ENCODE results near the gene TMA7B. TPM values are rescaled to one million over a fixed set of nuclear protein-coding genes. Genes with fewer than 3 reads are reported as not detected.

TMA7B gene
- total RNA-seq, 1 donor from 2014 or later: 0.52 TPM

- Histone ChIP-seq H3K36me3 (ENCODE audit: control insufficient read depth in 3 of 3, insufficient read depth in 3 of 3, low read length in 3 of 3) (no peaks in the 10 kb centered on the region), H3K4me3 (ENCODE audit: low read length in 3 of 3) (no peak overlapping the region), H3K27ac (ENCODE audit: low read depth, low read length) (no peak overlapping the region), H3K27me3 (ENCODE audit: control insufficient read depth in 3 of 3, insufficient read depth in 3 of 3, low read length in 3 of 3) (peaks cover 2 to 18% (median 12%) of the 10 kb centered on the region in 3 donors), H3K9me3 (ENCODE audit: control insufficient read depth in 3 of 3, low read length in 3 of 3) (no peaks in the 10 kb centered on the region), H3K4me1 (ENCODE audit: control insufficient read depth in 3 of 3, insufficient read depth in 3 of 3, low read length in 3 of 3) (no peaks in the 10 kb centered on the region), H3K9ac (ENCODE audit: low read depth in 1 of 3, low read length in 3 of 3) (no peak overlapping the region)
Measured at GRCh38 chr22:39941601-39942000, 18.6 kb upstream of the TMA7B start.

- no peaks in the 10 kb centered on the region for H3K4me1 ChIP-seq (ENCODE audit: control insufficient read depth in 3 of 3, insufficient read depth in 3 of 3, low read length in 3 of 3)
- peaks cover 0 to 18% (median 6%) of the 10 kb centered on the region in 3 donors for H3K27me3 ChIP-seq (ENCODE audit: control insufficient read depth in 3 of 3, insufficient read depth in 3 of 3, low read length in 3 of 3)
- H3K9ac ChIP-seq (ENCODE audit: low read depth in 1 of 3, low read length in 3 of 3): no peak overlapping the region
Measured at GRCh38 chr22:39942439-39943230, 17.6 kb upstream of the TMA7B start.

GRCh38 chr22:39943337-39943736, 16.9 kb upstream of the TMA7B start:
- no peaks in the 10 kb centered on the region for H3K4me1 ChIP-seq (ENCODE audit: control insufficient read depth in 3 of 3, insufficient read depth in 3 of 3, low read length in 3 of 3)

More at GRCh38 chr22:39942439-39943230, 17.6 kb upstream of the TMA7B start:
- Histone ChIP-seq H3K27ac (ENCODE audit: low read depth, low read length) (no peak overlapping the region), H3K9me3 (ENCODE audit: control insufficient read depth in 3 of 3, low read length in 3 of 3) (no peaks in the 10 kb centered on the region), H3K36me3 (ENCODE audit: control insufficient read depth in 3 of 3, insufficient read depth in 3 of 3, low read length in 3 of 3) (no peaks in the 10 kb centered on the region), H3K4me3 (ENCODE audit: low read length in 3 of 3) (no peak overlapping the region)

GRCh38 chr22:39943953-39944872, 16.0 kb upstream of the TMA7B start:
- no peak overlapping the region for H3K9ac ChIP-seq (ENCODE audit: low read depth in 1 of 3, low read length in 3 of 3)
- H3K36me3 ChIP-seq (ENCODE audit: control insufficient read depth in 3 of 3, insufficient read depth in 3 of 3, low read length in 3 of 3): no peaks in the 10 kb centered on the region
- no peaks in the 10 kb centered on the region for H3K4me1 ChIP-seq (ENCODE audit: control insufficient read depth in 3 of 3, insufficient read depth in 3 of 3, low read length in 3 of 3)

More at GRCh38 chr22:39943337-39943736, 16.9 kb upstream of the TMA7B start:
- Histone ChIP-seq H3K27me3 (ENCODE audit: control insufficient read depth in 3 of 3, insufficient read depth in 3 of 3, low read length in 3 of 3) (peaks cover 0 to 14% (median 6%) of the 10 kb centered on the region in 3 donors), H3K27ac (ENCODE audit: low read depth, low read length) (no peak overlapping the region), H3K36me3 (ENCODE audit: control insufficient read depth in 3 of 3, insufficient read depth in 3 of 3, low read length in 3 of 3) (no peaks in the 10 kb centered on the region), H3K4me3 (ENCODE audit: low read length in 3 of 3) (no peak overlapping the region), H3K9me3 (ENCODE audit: control insufficient read depth in 3 of 3, low read length in 3 of 3) (no peaks in the 10 kb centered on the region), H3K9ac (ENCODE audit: low read depth in 1 of 3, low read length in 3 of 3) (no peak overlapping the region)

GRCh38 chr22:39946126-39946502, 14.1 kb upstream of the TMA7B start:
- Histone ChIP-seq H3K27ac (ENCODE audit: low read depth, low read length) (no peak overlapping the region), H3K36me3 (ENCODE audit: control insufficient read depth in 3 of 3, insufficient read depth in 3 of 3, low read length in 3 of 3) (no peaks in the 10 kb centered on the region), H3K4me1 (ENCODE audit: control insufficient read depth in 3 of 3, insufficient read depth in 3 of 3, low read length in 3 of 3) (no peaks in the 10 kb centered on the region), H3K9ac (ENCODE audit: low read depth in 1 of 3, low read length in 3 of 3) (no peak overlapping the region), H3K27me3 (ENCODE audit: control insufficient read depth in 3 of 3, insufficient read depth in 3 of 3, low read length in 3 of 3) (peaks cover 0 to 7% (median 0%) of the 10 kb centered on the region in 3 donors), H3K9me3 (ENCODE audit: control insufficient read depth in 3 of 3, low read length in 3 of 3) (no peaks in the 10 kb centered on the region), H3K4me3 (ENCODE audit: low read length in 3 of 3) (no peak overlapping the region)

More at GRCh38 chr22:39943953-39944872, 16.0 kb upstream of the TMA7B start:
- H3K27me3 ChIP-seq (ENCODE audit: control insufficient read depth in 3 of 3, insufficient read depth in 3 of 3, low read length in 3 of 3): peaks cover 0 to 9% (median 0%) of the 10 kb centered on the region in 3 donors
- no peaks in the 10 kb centered on the region for H3K9me3 ChIP-seq (ENCODE audit: control insufficient read depth in 3 of 3, low read length in 3 of 3)
- no peak overlapping the region for H3K4me3 ChIP-seq (ENCODE audit: low read length in 3 of 3)
- no peak overlapping the region for H3K27ac ChIP-seq (ENCODE audit: low read depth, low read length)

GRCh38 chr22:39946503-39947219, 13.5 kb upstream of the TMA7B start:
- Histone ChIP-seq H3K27ac (ENCODE audit: low read depth, low read length) (no peak overlapping the region), H3K36me3 (ENCODE audit: control insufficient read depth in 3 of 3, insufficient read depth in 3 of 3, low read length in 3 of 3) (no peaks in the 10 kb centered on the region), H3K4me3 (ENCODE audit: low read length in 3 of 3) (no peak overlapping the region), H3K27me3 (ENCODE audit: control insufficient read depth in 3 of 3, insufficient read depth in 3 of 3, low read length in 3 of 3) (peaks cover 0 to 6% (median 0%) of the 10 kb centered on the region in 3 donors), H3K9ac (ENCODE audit: low read depth in 1 of 3, low read length in 3 of 3) (no peak overlapping the region), H3K4me1 (ENCODE audit: control insufficient read depth in 3 of 3, insufficient read depth in 3 of 3, low read length in 3 of 3) (no peaks in the 10 kb centered on the region), H3K9me3 (ENCODE audit: control insufficient read depth in 3 of 3, low read length in 3 of 3) (no peaks in the 10 kb centered on the region)

- H3K9ac ChIP-seq (ENCODE audit: low read depth in 1 of 3, low read length in 3 of 3): no peak overlapping the region
- peaks cover 0 to 6% (median 3%) of the 10 kb centered on the region in 3 donors for H3K27me3 ChIP-seq (ENCODE audit: control insufficient read depth in 3 of 3, insufficient read depth in 3 of 3, low read length in 3 of 3)
- H3K36me3 ChIP-seq (ENCODE audit: control insufficient read depth in 3 of 3, insufficient read depth in 3 of 3, low read length in 3 of 3): no peaks in the 10 kb centered on the region
- H3K9me3 ChIP-seq (ENCODE audit: control insufficient read depth in 3 of 3, low read length in 3 of 3): no peaks in the 10 kb centered on the region
- no peaks in the 10 kb centered on the region for H3K4me1 ChIP-seq (ENCODE audit: control insufficient read depth in 3 of 3, insufficient read depth in 3 of 3, low read length in 3 of 3)
- H3K27ac ChIP-seq (ENCODE audit: low read depth, low read length): no peak overlapping the region
- no peak overlapping the region for H3K4me3 ChIP-seq (ENCODE audit: low read length in 3 of 3)
Measured at GRCh38 chr22:39947220-39948216, 12.7 kb upstream of the TMA7B start.

GRCh38 chr22:39949964-39950737, 10.0 kb upstream of the TMA7B start:
- Histone ChIP-seq H3K27ac (ENCODE audit: low read depth, low read length) (no peak overlapping the region), H3K27me3 (ENCODE audit: control insufficient read depth in 3 of 3, insufficient read depth in 3 of 3, low read length in 3 of 3) (peaks cover 0 to 3% (median 3%) of the 10 kb centered on the region in 3 donors), H3K4me3 (ENCODE audit: low read length in 3 of 3) (no peak overlapping the region), H3K36me3 (ENCODE audit: control insufficient read depth in 3 of 3, insufficient read depth in 3 of 3, low read length in 3 of 3) (no peaks in the 10 kb centered on the region), H3K9me3 (ENCODE audit: control insufficient read depth in 3 of 3, low read length in 3 of 3) (no peaks in the 10 kb centered on the region), H3K9ac (ENCODE audit: low read depth in 1 of 3, low read length in 3 of 3) (no peak overlapping the region), H3K4me1 (ENCODE audit: control insufficient read depth in 3 of 3, insufficient read depth in 3 of 3, low read length in 3 of 3) (peaks cover 0 to 2% (median 0%) of the 10 kb centered on the region in 3 donors)
